Measurements from ENCODE around the gene CD58. TPM values are rescaled to one million over a fixed set of nuclear protein-coding genes. Genes with fewer than 3 reads are reported as not detected.

CD58 gene
- total RNA-seq, 1 donor: 53.7 TPM

GRCh38 chr1:116475850-116476218 lies 95.0 kb downstream of the CD58 start:
- Histone ChIP-seq H3K9me3 (ENCODE audit: low read depth, low read length) (no peaks in the 10 kb centered on the region), H3K4me3 (ENCODE audit: low read length) (no peak overlapping the region), H3K4me1 (ENCODE audit: insufficient read depth, low read length) (no peaks in the 10 kb centered on the region), H3K27me3 (ENCODE audit: insufficient read depth, low read length) (no peaks in the 10 kb centered on the region)

GRCh38 chr1:116474921-116475849 lies 95.6 kb downstream of the CD58 start:
- Histone ChIP-seq H3K27me3 (ENCODE audit: insufficient read depth, low read length) (no peaks in the 10 kb centered on the region), H3K4me1 (ENCODE audit: insufficient read depth, low read length) (no peaks in the 10 kb centered on the region), H3K4me3 (ENCODE audit: low read length) (no peak overlapping the region), H3K9me3 (ENCODE audit: low read depth, low read length) (no peaks in the 10 kb centered on the region)

- no peaks in the 10 kb centered on the region for H3K4me1 ChIP-seq (ENCODE audit: insufficient read depth, low read length)
- H3K27me3 ChIP-seq (ENCODE audit: insufficient read depth, low read length): no peaks in the 10 kb centered on the region
- H3K4me3 ChIP-seq (ENCODE audit: low read length): no peak overlapping the region
- no peaks in the 10 kb centered on the region for H3K9me3 ChIP-seq (ENCODE audit: low read depth, low read length)
These were observed 98.3 kb downstream of the CD58 start for GRCh38 chr1:116472431-116472961.

DNA sequence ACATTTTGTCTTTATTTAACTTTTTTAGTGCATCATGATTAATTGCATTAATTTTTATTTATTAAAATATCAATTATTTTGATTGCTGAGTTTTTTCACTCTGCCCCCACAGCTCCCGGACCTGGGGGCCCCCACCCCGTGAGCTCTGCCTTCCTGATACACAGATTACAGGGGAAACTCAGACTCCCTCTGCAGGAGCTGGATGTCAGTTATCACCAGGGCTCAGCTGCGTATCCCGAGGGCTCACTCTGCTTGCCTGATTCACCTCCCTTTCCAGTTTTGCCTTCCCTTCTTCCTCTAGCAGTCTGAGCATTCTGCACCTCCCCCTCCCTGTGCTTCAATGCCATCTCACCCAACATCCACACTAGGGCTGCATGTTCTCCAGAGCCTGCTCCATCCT lies 99.6 kb downstream of the CD58 start:
- no peaks in the 10 kb centered on the region for H3K9me3 ChIP-seq (ENCODE audit: low read depth, low read length)
- no peaks in the 10 kb centered on the region for H3K4me1 ChIP-seq (ENCODE audit: insufficient read depth, low read length)
- H3K27me3 ChIP-seq (ENCODE audit: insufficient read depth, low read length): no peaks in the 10 kb centered on the region
- H3K4me3 ChIP-seq (ENCODE audit: low read length): no peak overlapping the region

DNA sequence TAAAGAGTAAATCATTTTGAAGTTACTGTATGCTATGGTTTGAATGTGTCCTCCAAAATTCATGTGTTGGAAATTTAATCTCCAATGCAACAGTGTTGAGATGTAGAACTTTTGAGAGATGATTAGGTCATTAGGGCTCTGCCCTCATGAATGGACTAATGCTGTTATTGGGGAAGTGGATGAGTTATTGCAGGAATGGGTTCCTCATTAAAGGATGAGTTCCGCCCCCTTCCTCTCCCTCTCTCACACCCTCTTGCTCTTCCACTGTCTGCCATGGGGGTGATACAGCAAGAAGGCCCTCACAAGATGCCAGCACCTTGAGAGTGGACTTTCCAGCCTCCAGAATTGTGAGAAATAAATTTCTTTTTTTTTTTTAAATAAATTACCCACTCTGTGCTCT lies 100.2 kb downstream of the CD58 start:
- Histone ChIP-seq H3K9me3 (ENCODE audit: low read depth, low read length) (no peaks in the 10 kb centered on the region), H3K4me3 (ENCODE audit: low read length) (no peak overlapping the region), H3K27me3 (ENCODE audit: insufficient read depth, low read length) (no peaks in the 10 kb centered on the region), H3K4me1 (ENCODE audit: insufficient read depth, low read length) (no peaks in the 10 kb centered on the region)

GRCh38 chr1:116466810-116467557 lies 103.8 kb downstream of the CD58 start:
- no peak overlapping the region for H3K4me3 ChIP-seq (ENCODE audit: low read length)
- no peaks in the 10 kb centered on the region for H3K27me3 ChIP-seq (ENCODE audit: insufficient read depth, low read length)
- H3K9me3 ChIP-seq (ENCODE audit: low read depth, low read length): no peaks in the 10 kb centered on the region
- no peaks in the 10 kb centered on the region for H3K4me1 ChIP-seq (ENCODE audit: insufficient read depth, low read length)

- Histone ChIP-seq H3K4me1 (ENCODE audit: insufficient read depth, low read length) (no peaks in the 10 kb centered on the region), H3K9me3 (ENCODE audit: low read depth, low read length) (no peaks in the 10 kb centered on the region), H3K27me3 (ENCODE audit: insufficient read depth, low read length) (no peaks in the 10 kb centered on the region), H3K4me3 (ENCODE audit: low read length) (no peak overlapping the region)
These were observed 104.8 kb downstream of the CD58 start for GRCh38 chr1:116465845-116466685.

DNA sequence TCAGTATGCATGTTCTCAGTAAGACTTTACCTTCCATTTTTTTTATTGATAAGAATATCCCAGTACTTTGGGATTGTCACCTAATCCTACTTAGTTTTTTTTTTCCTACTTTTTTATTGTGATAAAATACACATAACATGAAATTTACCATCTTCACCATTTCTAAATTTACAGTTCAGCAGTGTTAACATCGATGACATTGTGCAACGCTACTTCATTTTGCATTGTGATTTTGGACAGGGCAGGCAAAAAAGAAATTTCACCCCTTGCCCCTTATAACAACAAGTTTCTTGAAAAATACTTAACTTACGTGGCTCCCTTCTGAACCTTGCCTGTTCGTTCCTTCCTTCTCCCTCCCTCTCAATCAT lies 105.4 kb downstream of the CD58 start:
- Histone ChIP-seq H3K4me3 (ENCODE audit: low read length) (no peak overlapping the region), H3K27me3 (ENCODE audit: insufficient read depth, low read length) (no peaks in the 10 kb centered on the region), H3K4me1 (ENCODE audit: insufficient read depth, low read length) (no peaks in the 10 kb centered on the region), H3K9me3 (ENCODE audit: low read depth, low read length) (no peaks in the 10 kb centered on the region)

Other genes with a start within 250 kb of the CD58 start
- 173 TPM for gene ATP1A1, start 197.8 kb downstream of the CD58 start, total RNA-seq
- 0.21 TPM for gene IGSF3, start 96.7 kb upstream of the CD58 start, total RNA-seq
- 110 TPM for gene CD2, start 183.4 kb upstream of the CD58 start, total RNA-seq